ENCODE data around the gene SAP30BP.

DNA sequence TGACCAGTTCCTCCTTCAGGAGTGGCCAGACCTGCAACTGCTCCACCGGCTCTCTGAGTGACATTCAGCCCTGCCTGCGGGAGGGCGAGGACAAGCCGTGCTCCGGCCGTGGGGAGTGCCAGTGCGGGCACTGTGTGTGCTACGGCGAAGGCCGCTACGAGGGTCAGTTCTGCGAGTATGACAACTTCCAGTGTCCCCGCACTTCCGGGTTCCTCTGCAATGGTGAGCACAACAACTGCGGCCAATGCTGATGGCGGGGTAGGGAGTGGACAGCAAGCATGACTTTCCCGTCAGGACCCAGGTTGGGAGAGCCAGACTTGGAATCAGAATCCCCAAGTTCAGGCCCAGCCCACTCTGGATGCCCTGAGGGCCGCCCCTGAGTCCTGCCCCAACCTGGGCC is 66.3 kb downstream of the SAP30BP start:
- TF ChIP-seq CTCF (IDR thresholded peaks at IDR 0.05) (no peak), ZFX (IDR thresholded peaks at IDR 0.05; ENCODE audit: borderline replicate concordance) (no peak)

Measured in 22Rv1 (cell line).